Esophagus squamous epithelium (tissue), 4 donors: ENCODE results near the gene P2RX2.

Source experiments
- POLR2A ChIP-seq, 4 donors: fragments of 450-650 bp; IDR thresholded peaks; one replicate each; pipeline ENCODE4 v1.6.1; 2017; ENCODE audit warnings: antibody characterized with exemption in 4 of 4, mild to moderate bottlenecking in 4 of 4, moderate library complexity in 3 of 4
- TF ChIP-seq, protein P1 (sequence below), 6 experiments: fragments of 450-650 bp in 4 of 6; fragments of 200-600 bp in 2 of 6; sonication (generic) in 2 of 6; IDR thresholded peaks; one replicate each; pipeline ENCODE4 v1.5.1; 2016 to 2019; ENCODE audit warnings: antibody characterized with exemption in 6 of 6, mild to moderate bottlenecking in 4 of 6, moderate library complexity in 4 of 6

DNA sequence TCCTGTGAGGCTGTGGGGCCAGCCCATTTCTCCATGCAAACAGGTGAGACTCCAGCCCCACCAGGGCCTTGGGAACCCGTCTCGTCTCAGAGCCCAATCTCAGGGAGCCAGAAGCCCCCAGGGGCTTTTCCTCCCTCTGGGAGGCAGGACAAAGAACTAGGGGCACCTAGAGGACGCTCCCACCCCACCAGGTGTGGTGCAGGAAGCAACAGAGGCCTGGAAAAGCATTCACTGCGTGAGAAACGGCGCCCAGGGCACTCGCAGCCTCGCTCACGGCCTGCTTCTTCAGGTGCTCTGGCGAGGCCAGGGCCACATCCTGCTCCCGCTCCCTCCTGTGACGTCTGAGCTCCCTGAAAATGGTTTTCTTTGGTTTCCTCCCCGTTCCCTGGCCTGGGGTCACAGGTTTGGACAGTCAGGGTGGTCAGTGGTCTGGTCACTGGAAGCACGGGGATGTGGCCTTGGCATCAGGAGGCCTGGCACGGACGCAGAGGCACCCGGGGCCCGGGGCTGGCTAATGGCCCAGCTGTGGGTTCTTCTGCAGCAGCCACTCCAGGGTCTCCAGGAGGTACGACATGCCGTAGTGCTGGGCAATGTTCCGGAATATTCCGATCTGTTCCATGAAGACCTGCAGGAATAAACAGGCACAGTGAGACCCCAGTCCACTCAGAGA is 5.7 kb downstream of the P2RX2 start:
- TF ChIP-seq POLR2A (IDR thresholded peaks at IDR 0.05): no peak
- TF ChIP-seq, protein P1, sequence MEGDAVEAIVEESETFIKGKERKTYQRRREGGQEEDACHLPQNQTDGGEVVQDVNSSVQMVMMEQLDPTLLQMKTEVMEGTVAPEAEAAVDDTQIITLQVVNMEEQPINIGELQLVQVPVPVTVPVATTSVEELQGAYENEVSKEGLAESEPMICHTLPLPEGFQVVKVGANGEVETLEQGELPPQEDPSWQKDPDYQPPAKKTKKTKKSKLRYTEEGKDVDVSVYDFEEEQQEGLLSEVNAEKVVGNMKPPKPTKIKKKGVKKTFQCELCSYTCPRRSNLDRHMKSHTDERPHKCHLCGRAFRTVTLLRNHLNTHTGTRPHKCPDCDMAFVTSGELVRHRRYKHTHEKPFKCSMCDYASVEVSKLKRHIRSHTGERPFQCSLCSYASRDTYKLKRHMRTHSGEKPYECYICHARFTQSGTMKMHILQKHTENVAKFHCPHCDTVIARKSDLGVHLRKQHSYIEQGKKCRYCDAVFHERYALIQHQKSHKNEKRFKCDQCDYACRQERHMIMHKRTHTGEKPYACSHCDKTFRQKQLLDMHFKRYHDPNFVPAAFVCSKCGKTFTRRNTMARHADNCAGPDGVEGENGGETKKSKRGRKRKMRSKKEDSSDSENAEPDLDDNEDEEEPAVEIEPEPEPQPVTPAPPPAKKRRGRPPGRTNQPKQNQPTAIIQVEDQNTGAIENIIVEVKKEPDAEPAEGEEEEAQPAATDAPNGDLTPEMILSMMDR (IDR thresholded peaks at IDR 0.05): no peak
